ENCODE results near the gene CPZ. TPM values are rescaled to one million over a fixed set of nuclear protein-coding genes. Genes with fewer than 3 reads are reported as not detected.
A peak's percentile ranks its signal among the peaks of the same experiment; 100 is the strongest.

The CPZ gene
- total RNA-seq, 4 donors from 2014 or later, result 4.1 to 12.9 (median 6.5) TPM

DNA sequence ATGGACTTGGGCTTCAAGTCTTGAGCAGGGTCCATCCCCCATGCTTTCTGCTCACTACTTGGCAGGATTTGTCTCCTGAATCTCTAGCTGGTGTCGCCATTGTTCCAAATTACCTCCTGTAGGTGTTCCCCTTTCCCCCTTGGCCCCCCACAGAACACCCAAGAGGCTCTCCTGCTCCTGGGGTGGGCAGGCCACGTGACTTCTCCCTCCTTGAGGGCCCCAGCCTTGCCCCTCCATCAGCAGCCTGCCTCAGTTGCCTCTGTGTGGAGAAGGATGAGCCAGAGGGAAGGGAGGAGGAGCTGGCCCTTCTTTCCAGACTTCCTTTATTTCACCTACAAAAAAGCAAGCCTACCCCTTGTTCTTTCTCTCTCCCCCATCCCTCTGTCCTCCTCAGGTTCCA lies 10.5 kb upstream of the CPZ start:
- intact Hi-C loops (cut with DNase I), result no loop called here
- peak in 1 of 2 donors; percentile 0 for DNase-seq
- Histone ChIP-seq H3K4me1 (peaks cover 3 to 5% of the 10 kb centered on the region in 2 donors), H3K36me3 (no peaks in the 10 kb centered on the region), H3K4me3 (replicated peaks in 1 of 3) (no peak overlapping the region), H3K27me3 (no peaks in the 10 kb centered on the region), H3K9me3 (no peaks in the 10 kb centered on the region), H3K27ac (no peak overlapping the region)
- 64 to 67% methylated on average over 2 of the region's 2 CpGs for WGBS, 2 donors
- TF ChIP-seq POLR2A (IDR thresholded peaks at IDR 0.05), result no peak
- TF ChIP-seq, protein P1, sequence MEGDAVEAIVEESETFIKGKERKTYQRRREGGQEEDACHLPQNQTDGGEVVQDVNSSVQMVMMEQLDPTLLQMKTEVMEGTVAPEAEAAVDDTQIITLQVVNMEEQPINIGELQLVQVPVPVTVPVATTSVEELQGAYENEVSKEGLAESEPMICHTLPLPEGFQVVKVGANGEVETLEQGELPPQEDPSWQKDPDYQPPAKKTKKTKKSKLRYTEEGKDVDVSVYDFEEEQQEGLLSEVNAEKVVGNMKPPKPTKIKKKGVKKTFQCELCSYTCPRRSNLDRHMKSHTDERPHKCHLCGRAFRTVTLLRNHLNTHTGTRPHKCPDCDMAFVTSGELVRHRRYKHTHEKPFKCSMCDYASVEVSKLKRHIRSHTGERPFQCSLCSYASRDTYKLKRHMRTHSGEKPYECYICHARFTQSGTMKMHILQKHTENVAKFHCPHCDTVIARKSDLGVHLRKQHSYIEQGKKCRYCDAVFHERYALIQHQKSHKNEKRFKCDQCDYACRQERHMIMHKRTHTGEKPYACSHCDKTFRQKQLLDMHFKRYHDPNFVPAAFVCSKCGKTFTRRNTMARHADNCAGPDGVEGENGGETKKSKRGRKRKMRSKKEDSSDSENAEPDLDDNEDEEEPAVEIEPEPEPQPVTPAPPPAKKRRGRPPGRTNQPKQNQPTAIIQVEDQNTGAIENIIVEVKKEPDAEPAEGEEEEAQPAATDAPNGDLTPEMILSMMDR (IDR thresholded peaks at IDR 0.05), result no peak

DNA sequence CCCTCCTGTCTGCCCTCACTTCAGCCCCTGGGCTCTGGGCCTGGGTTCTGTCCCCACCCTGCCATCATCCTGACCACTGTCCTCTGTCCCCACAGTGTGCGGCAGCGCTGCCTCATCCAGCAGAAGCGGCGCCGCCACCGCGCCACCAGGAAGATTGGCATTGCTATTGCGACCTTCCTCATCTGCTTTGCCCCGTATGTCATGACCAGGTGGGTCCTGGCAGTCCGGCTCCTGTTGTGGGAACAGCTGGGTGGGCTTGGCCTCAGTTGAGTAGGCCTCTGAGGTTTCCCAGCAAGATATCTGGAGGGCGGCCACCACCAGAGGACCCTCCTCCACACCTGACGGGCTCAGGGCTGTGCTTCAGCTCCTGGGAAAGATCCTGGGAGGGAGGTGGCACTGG lies 10.1 kb upstream of the CPZ start:
- no peaks in the 10 kb centered on the region for H3K27me3 ChIP-seq
- intact Hi-C loops (cut with DNase I), result no loop called here
- H3K9me3 ChIP-seq, result no peaks in the 10 kb centered on the region
- H3K4me3 ChIP-seq (replicated peaks in 1 of 3), result no peak overlapping the region
- WGBS, 2 donors, result 87% methylated on average over 11 to 12 of the region's 12 CpGs
- no peaks in the 10 kb centered on the region for H3K36me3 ChIP-seq
- no peak for TF ChIP-seq POLR2A (IDR thresholded peaks at IDR 0.05)
- TF ChIP-seq, protein P1 (IDR thresholded peaks at IDR 0.05), result no peak
- peak in 1 of 2 donors; percentile 1 for DNase-seq
- peaks cover 3 to 5% of the 10 kb centered on the region in 2 donors for H3K4me1 ChIP-seq
- H3K27ac ChIP-seq, result no peak overlapping the region

DNA sequence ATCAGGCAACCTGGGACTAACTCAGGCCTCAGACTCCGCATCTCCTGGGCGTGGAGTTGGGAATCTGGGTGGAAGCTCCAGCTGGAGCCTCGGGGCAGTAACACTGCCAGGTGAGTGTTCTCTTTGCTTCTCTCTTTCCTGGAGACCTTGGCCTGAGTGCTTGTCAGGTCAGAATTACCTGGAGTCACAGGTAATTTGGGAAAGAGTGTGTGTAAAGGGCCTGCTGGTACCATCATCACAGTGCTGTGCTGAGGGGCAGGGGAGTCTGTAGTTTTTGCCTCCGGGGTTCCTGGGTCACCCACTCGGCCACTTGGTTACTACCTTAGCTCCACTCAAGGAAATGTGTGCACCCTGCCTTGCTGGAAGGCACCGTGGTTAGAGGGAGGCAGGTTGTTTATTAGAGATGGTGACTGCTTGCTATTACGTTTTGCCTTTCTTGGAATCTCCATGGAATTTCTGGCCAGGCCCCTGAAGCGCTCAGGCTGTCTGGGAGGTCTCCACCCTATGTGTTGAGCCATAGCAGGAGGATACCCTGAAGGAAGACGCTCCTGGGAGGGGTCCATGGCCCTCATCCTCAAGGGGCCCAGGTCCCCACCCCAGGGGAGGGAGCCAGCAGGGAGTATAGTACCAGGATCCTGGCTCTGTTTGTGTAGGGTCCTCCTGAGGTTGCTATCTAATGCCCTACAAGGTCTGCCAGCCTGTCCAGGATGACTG lies 9.5 kb upstream of the CPZ start:
- TF ChIP-seq POLR2A (IDR thresholded peaks at IDR 0.05), result no peak
- TF ChIP-seq, protein P1 (IDR thresholded peaks at IDR 0.05), result no peak
- Histone ChIP-seq H3K27me3 (no peaks in the 10 kb centered on the region), H3K4me3 (replicated peaks in 1 of 3) (no peak overlapping the region), H3K36me3 (no peaks in the 10 kb centered on the region), H3K4me1 (peaks cover 3 to 5% of the 10 kb centered on the region in 2 donors), H3K27ac (no peak overlapping the region), H3K9me3 (no peaks in the 10 kb centered on the region)
- 72 to 79% methylated on average over 9 of the region's 9 CpGs for WGBS, 2 donors
- DNase-seq, result no peak
- intact Hi-C loops (cut with DNase I), result no loop called here

DNA sequence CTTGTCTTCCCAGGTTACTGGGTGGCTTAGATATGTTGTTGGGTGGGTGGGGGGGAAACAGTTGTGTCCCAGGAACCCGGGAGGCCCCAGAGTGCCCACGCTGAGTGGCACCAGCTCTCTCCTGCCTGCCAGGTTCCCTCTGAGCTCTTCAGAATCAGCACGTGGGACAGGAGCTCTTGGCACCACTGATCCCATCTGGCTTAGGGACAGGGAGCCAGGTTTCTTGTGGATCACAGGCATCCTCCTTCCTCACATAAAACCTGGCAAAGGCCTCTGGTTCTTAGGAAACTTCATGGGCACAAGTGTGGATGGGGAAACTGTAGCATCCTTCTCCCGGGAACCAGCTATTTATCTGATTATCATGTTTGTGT lies 8.9 kb upstream of the CPZ start:
- 65 to 75% methylated on average over 2 to 4 of the region's 4 CpGs for WGBS, 2 donors
- no peaks in the 10 kb centered on the region for H3K27me3 ChIP-seq
- no peak for TF ChIP-seq POLR2A (IDR thresholded peaks at IDR 0.05)
- TF ChIP-seq, protein P1 (IDR thresholded peaks at IDR 0.05), result no peak

DNA sequence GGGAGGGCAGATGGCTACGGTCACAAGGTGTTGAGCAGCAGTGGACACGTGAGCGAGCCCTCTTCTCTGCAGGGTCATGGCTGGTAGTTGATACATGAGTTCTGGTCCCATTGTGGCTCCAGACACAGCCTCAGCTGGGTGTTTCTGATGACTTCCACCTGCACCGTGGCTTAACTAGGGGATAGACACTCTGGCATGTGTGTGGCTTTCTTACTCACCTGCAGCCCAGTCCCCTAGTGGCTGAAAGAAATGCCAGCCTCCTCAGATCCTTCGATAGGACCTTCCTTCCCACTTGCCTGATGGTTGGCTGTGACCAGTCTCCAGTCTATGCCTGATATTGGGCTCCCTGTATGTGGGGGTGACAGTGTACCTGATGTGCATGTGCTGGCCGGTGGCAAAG lies 7.4 kb upstream of the CPZ start:
- peaks cover 2 to 8% of the 10 kb centered on the region in 2 donors for H3K4me1 ChIP-seq
- no peak for TF ChIP-seq POLR2A (IDR thresholded peaks at IDR 0.05)
- TF ChIP-seq, protein P1 (IDR thresholded peaks at IDR 0.05), result peak in 1 of 6 experiments; percentile 15
- no peaks in the 10 kb centered on the region for H3K9me3 ChIP-seq
- intact Hi-C loops (cut with DNase I), result no loop called here
- no peaks in the 10 kb centered on the region for H3K36me3 ChIP-seq
- no peaks in the 10 kb centered on the region for H3K27me3 ChIP-seq
- 49 to 53% methylated on average over 4 of the region's 6 CpGs for WGBS, 2 donors
- peak in 1 of 2 donors; percentile 1 for DNase-seq
- no peak overlapping the region for H3K27ac ChIP-seq
- H3K4me3 ChIP-seq (replicated peaks in 1 of 3), result no peak overlapping the region

More for the DNA sequence above, 8.9 kb upstream of the CPZ start:
- Histone ChIP-seq H3K4me3 (replicated peaks in 1 of 3) (no peak overlapping the region), H3K36me3 (no peaks in the 10 kb centered on the region), H3K27ac (no peak overlapping the region), H3K4me1 (peaks cover 3 to 5% of the 10 kb centered on the region in 2 donors), H3K9me3 (no peaks in the 10 kb centered on the region)
- intact Hi-C loops (cut with DNase I), result no loop called here
- peak in 1 of 2 donors; percentile 0 for DNase-seq

All from thyroid gland (tissue), 4 donors.